Measurements from ENCODE around the gene CCR7. TPM values are rescaled to one million over a fixed set of nuclear protein-coding genes. Genes with fewer than 3 reads are reported as not detected.

The CCR7 gene
- total RNA-seq, 1 experiment from 2014 or later: 0.30 TPM

DNA sequence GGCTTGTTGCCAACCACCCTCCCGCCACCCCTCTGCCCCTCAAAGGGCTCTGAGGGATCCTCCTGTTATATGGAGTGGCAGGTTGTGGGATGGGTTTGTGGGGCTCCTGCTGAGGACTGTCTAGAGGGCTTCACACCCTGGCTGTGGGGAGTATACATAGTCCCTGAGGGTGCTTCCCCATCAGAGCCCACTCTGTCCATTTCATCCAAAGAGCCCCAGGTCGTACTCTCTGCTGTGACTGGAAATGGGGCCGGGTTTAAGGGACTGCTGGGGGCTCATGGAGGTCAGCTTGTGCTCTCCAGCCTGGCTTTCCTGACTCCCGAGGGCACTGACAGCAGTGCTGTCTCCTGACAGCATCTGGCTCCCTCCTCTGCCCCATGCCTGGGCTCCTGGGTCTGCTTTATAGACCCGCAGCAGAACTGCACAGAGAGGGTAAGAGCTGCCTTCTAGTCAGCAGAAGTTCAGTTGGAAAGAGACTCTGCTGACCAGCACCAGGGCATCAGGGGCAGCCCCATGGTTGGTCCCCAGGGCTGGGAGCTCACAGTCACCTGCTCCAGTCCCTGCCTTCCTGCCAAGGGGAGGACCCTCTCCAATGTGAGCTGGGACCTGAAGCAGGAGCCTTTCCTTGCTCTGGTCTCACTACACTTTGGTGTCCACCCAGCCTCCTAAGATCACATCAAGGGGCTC lies 46.0 kb downstream of the CCR7 start:
- Histone ChIP-seq H3K9me3 (ENCODE audit: low read depth, low read length, poor library complexity, severe bottlenecking) (no peaks in the 10 kb centered on the region), H3K36me3 (ENCODE audit: insufficient read depth, low read length, poor library complexity, severe bottlenecking) (no peaks in the 10 kb centered on the region), H3K4me1 (ENCODE audit: insufficient read depth, low read length, poor library complexity, severe bottlenecking) (no peaks in the 10 kb centered on the region), H3K27ac (ENCODE audit: low read depth, low read length, poor library complexity, severe bottlenecking) (no peak overlapping the region), H3K27me3 (replicated peaks; ENCODE audit: insufficient read depth, low read depth, low read length, poor library complexity) (no peaks in the 10 kb centered on the region), H3K4me3 (ENCODE audit: low read depth, low read length, poor library complexity, severe bottlenecking) (no peak overlapping the region)
- TF ChIP-seq EZH2 (IDR thresholded peaks at IDR 0.05; ENCODE audit: borderline replicate concordance, low read depth, low read length, poor library complexity, severe bottlenecking): no peak
- TF ChIP-seq, protein P1, sequence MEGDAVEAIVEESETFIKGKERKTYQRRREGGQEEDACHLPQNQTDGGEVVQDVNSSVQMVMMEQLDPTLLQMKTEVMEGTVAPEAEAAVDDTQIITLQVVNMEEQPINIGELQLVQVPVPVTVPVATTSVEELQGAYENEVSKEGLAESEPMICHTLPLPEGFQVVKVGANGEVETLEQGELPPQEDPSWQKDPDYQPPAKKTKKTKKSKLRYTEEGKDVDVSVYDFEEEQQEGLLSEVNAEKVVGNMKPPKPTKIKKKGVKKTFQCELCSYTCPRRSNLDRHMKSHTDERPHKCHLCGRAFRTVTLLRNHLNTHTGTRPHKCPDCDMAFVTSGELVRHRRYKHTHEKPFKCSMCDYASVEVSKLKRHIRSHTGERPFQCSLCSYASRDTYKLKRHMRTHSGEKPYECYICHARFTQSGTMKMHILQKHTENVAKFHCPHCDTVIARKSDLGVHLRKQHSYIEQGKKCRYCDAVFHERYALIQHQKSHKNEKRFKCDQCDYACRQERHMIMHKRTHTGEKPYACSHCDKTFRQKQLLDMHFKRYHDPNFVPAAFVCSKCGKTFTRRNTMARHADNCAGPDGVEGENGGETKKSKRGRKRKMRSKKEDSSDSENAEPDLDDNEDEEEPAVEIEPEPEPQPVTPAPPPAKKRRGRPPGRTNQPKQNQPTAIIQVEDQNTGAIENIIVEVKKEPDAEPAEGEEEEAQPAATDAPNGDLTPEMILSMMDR (conservative IDR thresholded peaks at IDR 0.05; ENCODE audit: low read depth, low read length): no peak
- DNase-seq (ENCODE audit: low spot score): no peak
- ChIA-PET CTCF (no interaction called here), POLR2A (ENCODE audit: low non-redundant PET) (no interaction called here)
- no TSS peak for BruUV-seq (replicated peaks)
- intact Hi-C loops (cut with micrococcal nuclease; ENCODE audit: unreplicated experiment): no loop called here

- no peak for DNase-seq (ENCODE audit: low spot score)
- Histone ChIP-seq H3K4me1 (ENCODE audit: insufficient read depth, low read length, poor library complexity, severe bottlenecking) (no peaks in the 10 kb centered on the region), H3K36me3 (ENCODE audit: insufficient read depth, low read length, poor library complexity, severe bottlenecking) (no peaks in the 10 kb centered on the region), H3K27me3 (replicated peaks; ENCODE audit: insufficient read depth, low read depth, low read length, poor library complexity) (no peaks in the 10 kb centered on the region), H3K27ac (ENCODE audit: low read depth, low read length, poor library complexity, severe bottlenecking) (no peak overlapping the region), H3K4me3 (ENCODE audit: low read depth, low read length, poor library complexity, severe bottlenecking) (no peak overlapping the region), H3K9me3 (ENCODE audit: low read depth, low read length, poor library complexity, severe bottlenecking) (no peaks in the 10 kb centered on the region)
- POLR2A ChIA-PET (ENCODE audit: low non-redundant PET): no interaction called here
- BruUV-seq (replicated peaks): no TSS peak
- no peak for TF ChIP-seq EZH2 (IDR thresholded peaks at IDR 0.05; ENCODE audit: borderline replicate concordance, low read depth, low read length, poor library complexity, severe bottlenecking)
- TF ChIP-seq, protein P1 (conservative IDR thresholded peaks at IDR 0.05; ENCODE audit: low read depth, low read length): no peak
- intact Hi-C loops (cut with micrococcal nuclease; ENCODE audit: unreplicated experiment): no loop called here
- CTCF ChIA-PET: no interaction called here
These were observed 46.7 kb downstream of the CCR7 start for GRCh38 chr17:40518401-40519088.

GRCh38 chr17:40517981-40518380 lies 47.3 kb downstream of the CCR7 start:
- Histone ChIP-seq H3K27ac (ENCODE audit: low read depth, low read length, poor library complexity, severe bottlenecking) (no peak overlapping the region), H3K36me3 (ENCODE audit: insufficient read depth, low read length, poor library complexity, severe bottlenecking) (no peaks in the 10 kb centered on the region), H3K4me3 (ENCODE audit: low read depth, low read length, poor library complexity, severe bottlenecking) (no peak overlapping the region), H3K9me3 (ENCODE audit: low read depth, low read length, poor library complexity, severe bottlenecking) (no peaks in the 10 kb centered on the region), H3K4me1 (ENCODE audit: insufficient read depth, low read length, poor library complexity, severe bottlenecking) (no peaks in the 10 kb centered on the region), H3K27me3 (replicated peaks; ENCODE audit: insufficient read depth, low read depth, low read length, poor library complexity) (no peaks in the 10 kb centered on the region)
- intact Hi-C loops (cut with micrococcal nuclease; ENCODE audit: unreplicated experiment): no loop called here
- TF ChIP-seq, protein P1 (conservative IDR thresholded peaks at IDR 0.05; ENCODE audit: low read depth, low read length): no peak
- no peak for TF ChIP-seq EZH2 (IDR thresholded peaks at IDR 0.05; ENCODE audit: borderline replicate concordance, low read depth, low read length, poor library complexity, severe bottlenecking)
- CTCF ChIA-PET: no interaction called here
- POLR2A ChIA-PET (ENCODE audit: low non-redundant PET): no interaction called here
- no TSS peak for BruUV-seq (replicated peaks)
- no peak for DNase-seq (ENCODE audit: low spot score)
